Mammary epithelial cell (primary cell): ENCODE results near the gene KCTD15.

Experiments used
- CTCF ChIP-seq, 2 donors: IDR thresholded peaks in 1 of 2; conservative IDR thresholded peaks in 1 of 2; 2 replicates each; pipeline ENCODE4 v1.5.1; 2011 to 2012; ENCODE audit warnings: inconsistent platforms in 2 of 2, low read length in 2 of 2, mild to moderate bottlenecking in 2 of 2, control low read depth in 1 of 2, low read depth in 1 of 2; ENCODE audit not compliant: insufficient read depth in 1 of 2; ENCODE audit errors: extremely low read depth in 1 of 2
- EZH2 ChIP-seq: IDR thresholded peaks from 2 replicates; pipeline ENCODE4 v1.6.1; 2012; ENCODE audit warnings: low read length, inconsistent platforms, borderline replicate concordance

- TF ChIP-seq CTCF (conservative IDR thresholded peaks at IDR 0.05 in 1 of 2, IDR thresholded peaks at IDR 0.05 in 1 of 2; ENCODE audit: extremely low read depth in 1 of 2, insufficient read depth in 1 of 2, low read depth in 1 of 2, low read length in 2 of 2) (no peak), EZH2 (no peak)
These were observed 22.7 kb upstream of the KCTD15 start for GRCh38 chr19:33773704-33774624.
